ENCODE data around the gene PAX4.

- TF ChIP-seq, protein P1, sequence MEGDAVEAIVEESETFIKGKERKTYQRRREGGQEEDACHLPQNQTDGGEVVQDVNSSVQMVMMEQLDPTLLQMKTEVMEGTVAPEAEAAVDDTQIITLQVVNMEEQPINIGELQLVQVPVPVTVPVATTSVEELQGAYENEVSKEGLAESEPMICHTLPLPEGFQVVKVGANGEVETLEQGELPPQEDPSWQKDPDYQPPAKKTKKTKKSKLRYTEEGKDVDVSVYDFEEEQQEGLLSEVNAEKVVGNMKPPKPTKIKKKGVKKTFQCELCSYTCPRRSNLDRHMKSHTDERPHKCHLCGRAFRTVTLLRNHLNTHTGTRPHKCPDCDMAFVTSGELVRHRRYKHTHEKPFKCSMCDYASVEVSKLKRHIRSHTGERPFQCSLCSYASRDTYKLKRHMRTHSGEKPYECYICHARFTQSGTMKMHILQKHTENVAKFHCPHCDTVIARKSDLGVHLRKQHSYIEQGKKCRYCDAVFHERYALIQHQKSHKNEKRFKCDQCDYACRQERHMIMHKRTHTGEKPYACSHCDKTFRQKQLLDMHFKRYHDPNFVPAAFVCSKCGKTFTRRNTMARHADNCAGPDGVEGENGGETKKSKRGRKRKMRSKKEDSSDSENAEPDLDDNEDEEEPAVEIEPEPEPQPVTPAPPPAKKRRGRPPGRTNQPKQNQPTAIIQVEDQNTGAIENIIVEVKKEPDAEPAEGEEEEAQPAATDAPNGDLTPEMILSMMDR (IDR thresholded peaks at IDR 0.05; ENCODE audit: insufficient read depth, low read depth, low read length), result no peak
- no peak for TF ChIP-seq EZH2 (IDR thresholded peaks at IDR 0.05; ENCODE audit: insufficient read depth, low read length)
These were observed 48.7 kb upstream of the PAX4 start for GRCh38 chr7:127666602-127667001.
